Fibroblast of the aortic adventitia (primary cell): Measurements from ENCODE around the gene NSD1. TPM values are rescaled to one million over a fixed set of nuclear protein-coding genes. Genes with fewer than 3 reads are reported as not detected.

Experiments used
- DNase-seq: peaks from one replicate; pipeline ENCODE4 v3.0.0-alpha.2; 2010; ENCODE audit warnings: low read depth
- H3K4me3 ChIP-seq: 2 replicates; pipeline ENCODE4 v1.5.1; 2011; ENCODE audit warnings: low read depth, mild to moderate bottlenecking, control low read depth, low read length, moderate library complexity
- CTCF ChIP-seq: IDR thresholded peaks from 2 replicates; pipeline ENCODE4 v1.5.1; 2011; ENCODE audit warnings: mild to moderate bottlenecking, low read length, control low read depth, inconsistent platforms; ENCODE audit not compliant: insufficient read depth
- total RNA-seq: library from RNA; depleted of rRNA; stranded (reverse); fragments of >200 nt; gene quantifications from 2 replicates; pipeline ENCODE4 v1.2.3, GENCODE V29; 2012; ENCODE audit warnings: low replicate concordance

NSD1 gene
- total RNA-seq, 1 donor = 50.3 TPM

- no peak for DNase-seq
- TF ChIP-seq CTCF = no peak
- no peak overlapping the region for H3K4me3 ChIP-seq
These were observed 87.0 kb downstream of the NSD1 start for GRCh38 chr5:177220576-177220975.

GRCh38 chr5:177222269-177222668 lies 88.7 kb downstream of the NSD1 start:
- DNase-seq = no peak
- H3K4me3 ChIP-seq = no peak overlapping the region
- no peak for TF ChIP-seq CTCF

DNA sequence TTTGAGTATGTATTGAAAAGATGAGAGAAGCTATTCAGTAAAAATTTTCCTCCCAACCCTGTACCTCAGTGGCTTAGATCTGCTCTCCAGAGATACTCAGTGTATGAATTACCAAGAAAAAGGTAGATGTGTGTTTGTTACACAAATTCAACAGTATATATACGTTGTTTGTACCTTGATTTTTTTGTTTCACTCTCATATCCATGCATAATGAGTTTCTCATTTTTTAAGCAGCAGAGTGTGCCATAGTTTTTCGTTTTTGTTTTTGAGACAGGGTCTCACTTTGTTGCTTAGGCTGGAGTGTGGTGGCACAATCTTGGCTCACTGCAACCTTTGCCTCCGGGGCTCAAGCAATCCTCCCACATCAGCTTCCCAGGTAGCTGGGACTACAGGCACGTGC lies 92.2 kb downstream of the NSD1 start:
- H3K4me3 ChIP-seq = no peak overlapping the region
- TF ChIP-seq CTCF = no peak
- no peak for DNase-seq

GRCh38 chr5:177226860-177227259 lies 93.3 kb downstream of the NSD1 start:
- DNase-seq = no peak
- H3K4me3 ChIP-seq = no peak overlapping the region
- TF ChIP-seq CTCF = no peak

DNA sequence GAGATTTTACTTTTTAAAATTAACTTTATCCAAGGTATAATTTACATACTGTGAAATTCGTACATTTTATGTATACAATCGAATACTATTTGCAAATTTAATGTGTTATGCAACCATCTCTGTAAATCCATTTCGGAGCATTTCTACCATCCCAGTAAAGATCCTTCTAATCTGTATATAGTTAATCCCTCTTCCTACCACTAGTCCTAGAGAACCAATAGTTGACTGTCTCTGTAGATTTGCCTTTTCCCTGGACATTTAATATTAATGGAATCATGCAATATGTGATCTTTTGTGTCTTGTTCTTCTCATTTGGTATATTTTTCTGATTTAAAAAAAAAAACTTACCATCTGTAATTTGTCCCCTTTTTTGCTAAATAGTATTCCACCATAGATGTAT lies 95.2 kb downstream of the NSD1 start:
- no peak for TF ChIP-seq CTCF
- H3K4me3 ChIP-seq = no peak overlapping the region
- no peak for DNase-seq

DNA sequence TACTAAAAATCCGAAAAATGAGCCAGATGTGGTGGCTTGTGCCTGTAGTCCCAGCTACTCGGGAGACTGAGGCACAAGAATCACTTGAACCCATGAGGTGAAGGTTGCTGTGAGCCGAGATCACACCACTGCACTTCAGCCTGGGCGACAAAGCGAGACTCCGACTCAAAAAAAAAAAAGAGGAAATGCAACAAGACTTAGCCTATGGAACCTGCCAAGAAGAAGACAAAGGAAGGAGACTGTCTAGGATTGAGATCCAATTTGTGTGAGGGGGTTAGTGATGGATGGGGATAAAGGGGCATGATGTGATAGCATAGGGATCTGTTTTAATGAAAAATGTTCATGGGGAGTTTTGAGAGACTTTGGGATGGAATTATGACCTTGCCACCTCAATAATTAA lies 97.1 kb downstream of the NSD1 start:
- DNase-seq = no peak
- no peak for TF ChIP-seq CTCF
- H3K4me3 ChIP-seq = no peak overlapping the region

GRCh38 chr5:177231479-177232250 lies 98.1 kb downstream of the NSD1 start:
- H3K4me3 ChIP-seq = no peak overlapping the region
- TF ChIP-seq CTCF = no peak
- no peak for DNase-seq
